Neuronal stem cell (in vitro differentiated cells): ENCODE results near the gene CDK16.

Experiments
- DNase-seq: peaks from one replicate; pipeline ENCODE4 v3.0.0-alpha.2; 2013; ENCODE audit warnings: low spot score
- H2AFZ ChIP-seq: one replicate; pipeline ENCODE4 v1.6.1; 2013; ENCODE audit warnings: mild to moderate bottlenecking, low read length, inconsistent platforms
- H2AK5ac ChIP-seq: 2 replicates; pipeline ENCODE4 v1.6.1; 2013; ENCODE audit warnings: low read depth, mild to moderate bottlenecking, inconsistent platforms, low read length, moderate library complexity, mixed read lengths
- H2BK120ac ChIP-seq: 2 replicates; pipeline ENCODE4 v1.6.1; 2013; ENCODE audit warnings: low read depth, mild to moderate bottlenecking, inconsistent platforms, low read length, moderate library complexity, mixed read lengths
- H2BK12ac ChIP-seq: one replicate; pipeline ENCODE4 v1.6.1; 2013; ENCODE audit warnings: low read length, inconsistent platforms
- H2BK15ac ChIP-seq: 2 replicates; pipeline ENCODE4 v1.6.1; 2013; ENCODE audit warnings: mild to moderate bottlenecking, low read length, inconsistent platforms, mixed read lengths
- H2BK5ac ChIP-seq: one replicate; pipeline ENCODE4 v1.6.1; 2013; ENCODE audit warnings: inconsistent platforms, mild to moderate bottlenecking, low read length, moderate library complexity
- H3K14ac ChIP-seq: one replicate; pipeline ENCODE4 v1.6.1; 2013; ENCODE audit warnings: low read length, inconsistent platforms
- H3K18ac ChIP-seq: 2 replicates; pipeline ENCODE4 v1.6.1; 2013; ENCODE audit warnings: low read length, inconsistent platforms
- H3K23ac ChIP-seq: 2 replicates; pipeline ENCODE4 v1.6.1; 2013; ENCODE audit warnings: low read depth, mild to moderate bottlenecking, mixed read lengths, low read length, inconsistent platforms; ENCODE audit not compliant: poor library complexity
- H3K27ac ChIP-seq: replicated peaks from 3 replicates; pipeline ENCODE4 v1.5.1; 2013; ENCODE audit warnings: low read length, inconsistent platforms
- H3K27me3 ChIP-seq, 3 experiments: 2 replicates each; pipeline ENCODE4 v1.6.1; 2013; ENCODE audit warnings: low read length in 3 of 3, mild to moderate bottlenecking in 2 of 3, inconsistent platforms in 1 of 3, low read depth in 1 of 3, mixed read lengths in 1 of 3, moderate library complexity in 1 of 3; ENCODE audit not compliant: control insufficient read depth in 3 of 3, insufficient read depth in 3 of 3
- H3K36me3 ChIP-seq, 2 donors: replicated peaks in 1 of 2; 2 replicates each; pipeline ENCODE4 v1.6.1; 2013; ENCODE audit warnings: low read length in 2 of 2; ENCODE audit not compliant: control insufficient read depth in 2 of 2, insufficient read depth in 2 of 2
- H3K4ac ChIP-seq: 2 replicates; pipeline ENCODE4 v1.6.1; 2013; ENCODE audit warnings: inconsistent platforms, mild to moderate bottlenecking, low read length, moderate library complexity
- H3K4me1 ChIP-seq, 2 donors: 1 replicate in 1 of 2; 2 replicates in 1 of 2; pipeline ENCODE4 v1.6.1; 2013; ENCODE audit warnings: low read length in 2 of 2, low read depth in 1 of 2; ENCODE audit not compliant: control insufficient read depth in 2 of 2, insufficient read depth in 1 of 2
- H3K4me2 ChIP-seq: one replicate; pipeline ENCODE4 v1.6.1; 2013; ENCODE audit warnings: mild to moderate bottlenecking, low read length, inconsistent platforms; ENCODE audit not compliant: insufficient read depth, poor library complexity, severe bottlenecking
- H3K4me3 ChIP-seq, 2 donors: 2 replicates each; pipeline ENCODE4 v1.5.1; 2013; ENCODE audit warnings: low read length in 2 of 2, mild to moderate bottlenecking in 2 of 2, inconsistent platforms in 1 of 2, moderate library complexity in 1 of 2
- H3K79me1 ChIP-seq: one replicate; pipeline ENCODE4 v1.6.1; 2013; ENCODE audit warnings: low read depth, mild to moderate bottlenecking, inconsistent platforms, low read length, moderate library complexity
- H3K9ac ChIP-seq: one replicate; pipeline ENCODE4 v1.6.1; 2013; ENCODE audit warnings: mild to moderate bottlenecking, low read depth, low read length, inconsistent platforms; ENCODE audit not compliant: poor library complexity
- H3K9me3 ChIP-seq, 2 donors: replicated peaks in 1 of 2; 2 replicates each; pipeline versions ENCODE3 to v1.6.1; 2013; ENCODE audit warnings: low read length in 2 of 2, mild to moderate bottlenecking in 2 of 2, inconsistent platforms in 1 of 2, low read depth in 1 of 2, mixed read lengths in 1 of 2, moderate library complexity in 1 of 2; ENCODE audit not compliant: control insufficient read depth in 2 of 2, insufficient read depth in 1 of 2
- H4K8ac ChIP-seq: one replicate; pipeline ENCODE4 v1.6.1; 2013; ENCODE audit warnings: low read depth, mild to moderate bottlenecking, inconsistent platforms, low read length, moderate library complexity
- H4K91ac ChIP-seq: one replicate; pipeline ENCODE4 v1.6.1; 2013; ENCODE audit warnings: low read length, low read depth, mild to moderate bottlenecking, inconsistent platforms; ENCODE audit not compliant: poor library complexity
- WGBS, 2 donors: extraction: QIAGEN DNeasy Blood & Tissue Kit; methylation state at CpG; one replicate each; pipeline ENCODE4 v1.1.7; 2013; ENCODE audit warnings: missing lambda C conversion rate in 2 of 2, mixed read lengths in 1 of 2; ENCODE audit not compliant: insufficient read length in 2 of 2, insufficient replicate concordance in 1 of 2; ENCODE audit errors: extremely low coverage in 2 of 2; 5-methylcytosine and 5-hydroxymethylcytosine counted together

The CDK16 gene

GRCh38 chrX:47212381-47213293 lies 5.8 kb upstream of the CDK16 start:
- peaks cover 3% of the 10 kb centered on the region for H3K79me1 ChIP-seq
- H3K4me1 ChIP-seq = peaks cover 5 to 6% of the 10 kb centered on the region in 2 donors
- H3K18ac ChIP-seq = no peak overlapping the region
- no peaks in the 10 kb centered on the region for H3K9me3 ChIP-seq
- peaks cover 0 to 4% (median 0%) of the 10 kb centered on the region in 3 experiments for H3K27me3 ChIP-seq
- no peak overlapping the region for H2BK120ac ChIP-seq
- no peak overlapping the region for H2AFZ ChIP-seq
- H2BK15ac ChIP-seq = no peak overlapping the region
- WGBS, 2 donors = no CpG with 5 or more reads among the region's 12 CpGs
- no peak overlapping the region for H3K23ac ChIP-seq
- no peak overlapping the region for H3K4me3 ChIP-seq
- H3K14ac ChIP-seq = no peak overlapping the region
- DNase-seq = no peak
- H4K91ac ChIP-seq = no peak overlapping the region
- H4K8ac ChIP-seq = no peak overlapping the region
- no peak overlapping the region for H2BK12ac ChIP-seq
- no peak overlapping the region for H3K4ac ChIP-seq
- H3K4me2 ChIP-seq = no peak overlapping the region
- no peak overlapping the region for H2AK5ac ChIP-seq
- no peak overlapping the region for H3K27ac ChIP-seq
- H3K9ac ChIP-seq = no peak overlapping the region
- no peak overlapping the region for H2BK5ac ChIP-seq
- peaks cover 67 to 93% of the 10 kb centered on the region in 2 donors for H3K36me3 ChIP-seq

GRCh38 chrX:47214435-47215077 lies 3.9 kb upstream of the CDK16 start:
- no peak overlapping the region for H3K9ac ChIP-seq
- no peak overlapping the region for H2BK5ac ChIP-seq
- peaks cover 54 to 75% of the 10 kb centered on the region in 2 donors for H3K36me3 ChIP-seq
- no peak overlapping the region for H4K8ac ChIP-seq
- no CpG with 5 or more reads among the region's 20 CpGs for WGBS, 2 donors
- peaks cover 3% of the 10 kb centered on the region for H3K79me1 ChIP-seq
- no peak overlapping the region for H2BK15ac ChIP-seq
- H2BK12ac ChIP-seq = no peak overlapping the region
- H3K4me2 ChIP-seq = no peak overlapping the region
- no peak overlapping the region for H3K14ac ChIP-seq
- H3K9me3 ChIP-seq = no peaks in the 10 kb centered on the region
- no peak for DNase-seq
- H2AK5ac ChIP-seq = no peak overlapping the region
- no peak overlapping the region for H4K91ac ChIP-seq
- H3K4me3 ChIP-seq = no peak overlapping the region
- H3K4ac ChIP-seq = no peak overlapping the region
- peaks cover 0 to 4% (median 0%) of the 10 kb centered on the region in 3 experiments for H3K27me3 ChIP-seq
- no peak overlapping the region for H3K23ac ChIP-seq
- H3K27ac ChIP-seq = no peak overlapping the region
- H2BK120ac ChIP-seq = no peak overlapping the region
- no peak overlapping the region for H3K18ac ChIP-seq
- H2AFZ ChIP-seq = no peak overlapping the region
- H3K4me1 ChIP-seq = peaks cover 7 to 8% of the 10 kb centered on the region in 2 donors

- peaks cover 47 to 71% of the 10 kb centered on the region in 2 donors for H3K36me3 ChIP-seq
- H2BK12ac ChIP-seq = no peak overlapping the region
- H2BK5ac ChIP-seq = no peak overlapping the region
- H3K18ac ChIP-seq = no peak overlapping the region
- H3K27ac ChIP-seq = no peak overlapping the region
- H3K79me1 ChIP-seq = peaks cover 3% of the 10 kb centered on the region
- H3K4ac ChIP-seq = no peak overlapping the region
- no CpG with 5 or more reads among the region's 12 CpGs for WGBS, 2 donors
- no peak overlapping the region for H3K9ac ChIP-seq
- H3K9me3 ChIP-seq = no peaks in the 10 kb centered on the region
- H3K27me3 ChIP-seq = peaks cover 0 to 4% (median 0%) of the 10 kb centered on the region in 3 experiments
- H3K4me2 ChIP-seq = no peak overlapping the region
- H4K91ac ChIP-seq = no peak overlapping the region
- H3K4me1 ChIP-seq = peaks cover 12 to 15% of the 10 kb centered on the region in 2 donors
- H2AK5ac ChIP-seq = no peak overlapping the region
- H3K4me3 ChIP-seq = no peak overlapping the region
- H3K23ac ChIP-seq = no peak overlapping the region
- H3K14ac ChIP-seq = no peak overlapping the region
- H2BK15ac ChIP-seq = no peak overlapping the region
- H4K8ac ChIP-seq = no peak overlapping the region
- no peak overlapping the region for H2BK120ac ChIP-seq
- no peak for DNase-seq
- H2AFZ ChIP-seq = no peak overlapping the region
Observed at GRCh38 chrX:47215291-47215900, 3.1 kb upstream of the CDK16 start.
